HCT116 (cell line): ENCODE results near the gene SPOCD1. TPM values are rescaled to one million over a fixed set of nuclear protein-coding genes. Genes with fewer than 3 reads are reported as not detected.

Experiments used
- ATAC-seq: fragments of 200-7000 bp; cut with Tn5 transposase; 2 replicates; pipeline ENCODE4 v1.9.1; 2020; ENCODE audit warnings: mild to moderate bottlenecking, moderate library complexity
- BruUV-seq: library from RNA; stranded (reverse); fragments of 400-500 nt; replicated peaks from 2 replicates; lab custom pipeline; 2021; lab: Mats Ljungman, UMichigan
- CTCF ChIA-PET: fragments of 300-600 bp; sonication (Branson Sonifier 250); formaldehyde crosslinking; loops from one replicate; lab custom pipeline; 2021; ENCODE audit warnings: antibody characterized with exemption; lab: Charles Lee
- POLR2A ChIA-PET: fragments of 300-600, 350-600 bp; sonication (Branson Sonifier 250); formaldehyde crosslinking; loops from one replicate; lab custom pipeline; 2021; ENCODE audit warnings: antibody characterized with exemption; lab: Charles Lee
- RAD21 ChIA-PET, 2 experiments: fragments of 300-600 bp; sonication (Branson Sonifier 250); formaldehyde crosslinking; loops; one replicate each; lab custom pipeline; 2023; ENCODE audit warnings: low total read pairs in 2 of 2; ENCODE audit not compliant: uncharacterized antibody in 2 of 2, unreplicated experiment in 2 of 2, low non-redundant PET in 1 of 2; lab: Charles Lee
- DNase-seq: peaks from one replicate; pipeline ENCODE4 v3.0.0-alpha.2; 2010; ENCODE audit warnings: low read depth, low spot score
- H2AFZ ChIP-seq: fragments of 200-600 bp; shearing (Covaris generic), sonication (generic); 2 replicates; pipeline ENCODE4 v1.6.1; 2017; ENCODE audit warnings: low read depth, mixed run types, mixed read lengths, antibody characterized with exemption, low read length; ENCODE audit not compliant: poor library complexity, severe bottlenecking
- H3K27ac ChIP-seq: 2 replicates; pipeline ENCODE4 v1.5.1; 2012; ENCODE audit warnings: low read depth, low read length
- H3K27me3 ChIP-seq: fragments of 200-600 bp; sonication (generic); 2 replicates; pipeline ENCODE4 v1.6.1; 2016; ENCODE audit warnings: mixed run types, low read length, mixed read lengths; ENCODE audit not compliant: insufficient read depth
- H3K36me3 ChIP-seq, 2 experiments: fragments of 200-500 bp in 1 of 2; fragments of 200-600 bp in 1 of 2; sonication (Bioruptor generic) in 1 of 2; sonication (generic) in 1 of 2; 2 replicates each; pipeline versions ENCODE4 v1.5.1 to v1.6.1; 2014 to 2016; ENCODE audit warnings: low read length in 2 of 2, inconsistent platforms in 1 of 2, mixed read lengths in 1 of 2, mixed run types in 1 of 2; ENCODE audit not compliant: insufficient read depth in 2 of 2, control insufficient read depth in 1 of 2
- H3K4me1 ChIP-seq, 2 experiments: fragments of 200-600 bp in 1 of 2; sonication (generic) in 1 of 2; 2 replicates each; pipeline versions ENCODE4 v1.5.1 to v1.6.1; 2012 to 2017; ENCODE audit warnings: low read length in 2 of 2, inconsistent platforms in 1 of 2, mild to moderate bottlenecking in 1 of 2, mixed read lengths in 1 of 2, mixed run types in 1 of 2, moderate library complexity in 1 of 2; ENCODE audit not compliant: insufficient read depth in 2 of 2, control insufficient read depth in 1 of 2
- H3K4me2 ChIP-seq: fragments of 200-600 bp; sonication (generic); 2 replicates; pipeline ENCODE4 v1.6.1; 2017; ENCODE audit warnings: mixed run types, low read length, mixed read lengths
- H3K4me3 ChIP-seq, 2 experiments: fragments of 200-600 bp in 1 of 2; sonication (generic) in 1 of 2; replicated peaks in 1 of 2; 2 replicates each; pipeline ENCODE4 v1.5.1; 2011 to 2016; ENCODE audit warnings: low read length in 2 of 2, control low read depth in 1 of 2, low read depth in 1 of 2, mild to moderate bottlenecking in 1 of 2, mixed read lengths in 1 of 2, mixed run types in 1 of 2
- H3K79me2 ChIP-seq: fragments of 200-600 bp; sonication (generic); 2 replicates; pipeline ENCODE4 v1.6.1; 2017; ENCODE audit warnings: mild to moderate bottlenecking, mixed run types, low read length, moderate library complexity, mixed read lengths; ENCODE audit not compliant: insufficient read depth
- H3K9ac ChIP-seq: fragments of 200-600 bp; sonication (generic); 2 replicates; pipeline ENCODE4 v1.6.1; 2016; ENCODE audit warnings: low read length, mixed read lengths
- H3K9me2 ChIP-seq: fragments of 200-600 bp; sonication (generic), shearing (Covaris generic); 2 replicates; pipeline ENCODE4 v1.6.1; 2017; ENCODE audit warnings: mixed run types, mild to moderate bottlenecking, moderate library complexity; ENCODE audit not compliant: insufficient read depth
- H3K9me3 ChIP-seq, 2 experiments: fragments of 200-500 bp in 1 of 2; fragments of 200-600 bp in 1 of 2; sonication (Bioruptor generic) in 1 of 2; sonication (generic) in 1 of 2; 2 replicates each; pipeline ENCODE4 v1.6.1; 2014 to 2017; ENCODE audit warnings: low read length in 2 of 2, mixed read lengths in 2 of 2, inconsistent platforms in 1 of 2, low read depth in 1 of 2, mild to moderate bottlenecking in 1 of 2, mixed run types in 1 of 2, moderate library complexity in 1 of 2; ENCODE audit not compliant: control insufficient read depth in 1 of 2, insufficient read depth in 1 of 2
- H4K20me1 ChIP-seq: fragments of 200-600 bp; sonication (generic), shearing (Covaris generic); 2 replicates; pipeline ENCODE4 v1.6.1; 2017; ENCODE audit warnings: mixed run types, mild to moderate bottlenecking, moderate library complexity; ENCODE audit not compliant: insufficient read depth
- CBX3 ChIP-seq: IDR thresholded peaks from 2 replicates; pipeline ENCODE4 v1.6.1; 2012; ENCODE audit warnings: low read depth
- CEBPB ChIP-seq: IDR thresholded peaks from 2 replicates; pipeline ENCODE4 v1.6.1; 2012; ENCODE audit warnings: low read depth
- EGR1 ChIP-seq: IDR thresholded peaks from 2 replicates; pipeline ENCODE4 v1.6.1; 2012; ENCODE audit warnings: low read depth
- EZH2phosphoT487 ChIP-seq: fragments of 200-600 bp; IDR thresholded peaks from 2 replicates; pipeline ENCODE4 v1.6.1; 2018; ENCODE audit warnings: antibody characterized with exemption, borderline replicate concordance
- FOSL1 ChIP-seq: IDR thresholded peaks from 2 replicates; pipeline ENCODE4 v1.6.1; 2012; ENCODE audit warnings: low read depth
- JUND ChIP-seq: IDR thresholded peaks from 2 replicates; pipeline ENCODE4 v1.6.1; 2012
- POLR2A ChIP-seq: IDR thresholded peaks from 2 replicates; pipeline ENCODE4 v1.7.0; 2011; ENCODE audit warnings: borderline replicate concordance; ENCODE audit not compliant: insufficient read depth, insufficient read length; ENCODE audit errors: extremely low read depth
- SIN3A ChIP-seq: IDR thresholded peaks from 2 replicates; pipeline ENCODE4 v1.6.1; 2012; ENCODE audit warnings: low read depth
- SP1 ChIP-seq: IDR thresholded peaks from 2 replicates; pipeline ENCODE4 v1.6.1; 2012; ENCODE audit warnings: low read depth
- YY1 ChIP-seq: IDR thresholded peaks from 2 replicates; pipeline ENCODE4 v1.6.1; 2011; ENCODE audit warnings: low read length, low read depth, moderate library complexity, mild to moderate bottlenecking; ENCODE audit not compliant: insufficient replicate concordance; ENCODE audit errors: extremely low read depth
- ZNF274 ChIP-seq: fragments of 200-500 bp; sonication (Bioruptor generic); IDR thresholded peaks from 2 replicates; pipeline ENCODE4 v1.6.1; 2014; ENCODE audit warnings: mild to moderate bottlenecking, low read depth, low read length, inconsistent platforms
- intact Hi-C: fragments of 100-400 bp; cut with micrococcal nuclease; formaldehyde crosslinking; loops from 2 replicates; pipeline ENCODE4 v1.10.0; 2022
- total RNA-seq: library from RNA; stranded (reverse); gene quantifications from one replicate; pipeline ENCODE4 v1.2.1, GENCODE V29; 2021; ENCODE audit not compliant: unreplicated experiment
- TF ChIP-seq, protein P1 (sequence below): IDR thresholded peaks from 2 replicates; pipeline ENCODE4 v1.6.1; 2012
- TF ChIP-seq, protein P2 (sequence below), 3 experiments: fragments of 200-600 bp in 1 of 3; sonication (generic) in 1 of 3; IDR thresholded peaks in 2 of 3; conservative IDR thresholded peaks in 1 of 3; 2 replicates each; pipeline ENCODE4 v1.5.1; 2012 to 2017; ENCODE audit warnings: low read depth in 2 of 3, low read length in 2 of 3, antibody characterized with exemption in 1 of 3, borderline replicate concordance in 1 of 3, control low read depth in 1 of 3, mild to moderate bottlenecking in 1 of 3, mixed read lengths in 1 of 3, mixed run types in 1 of 3, moderate library complexity in 1 of 3; ENCODE audit not compliant: insufficient read depth in 1 of 3
- TF ChIP-seq, protein P3 (sequence below): IDR thresholded peaks from 2 replicates; pipeline ENCODE4 v1.6.1; 2012; ENCODE audit warnings: low read depth

The SPOCD1 gene
- total RNA-seq, 1 experiment from 2014 or later, result 5.0 TPM

DNA sequence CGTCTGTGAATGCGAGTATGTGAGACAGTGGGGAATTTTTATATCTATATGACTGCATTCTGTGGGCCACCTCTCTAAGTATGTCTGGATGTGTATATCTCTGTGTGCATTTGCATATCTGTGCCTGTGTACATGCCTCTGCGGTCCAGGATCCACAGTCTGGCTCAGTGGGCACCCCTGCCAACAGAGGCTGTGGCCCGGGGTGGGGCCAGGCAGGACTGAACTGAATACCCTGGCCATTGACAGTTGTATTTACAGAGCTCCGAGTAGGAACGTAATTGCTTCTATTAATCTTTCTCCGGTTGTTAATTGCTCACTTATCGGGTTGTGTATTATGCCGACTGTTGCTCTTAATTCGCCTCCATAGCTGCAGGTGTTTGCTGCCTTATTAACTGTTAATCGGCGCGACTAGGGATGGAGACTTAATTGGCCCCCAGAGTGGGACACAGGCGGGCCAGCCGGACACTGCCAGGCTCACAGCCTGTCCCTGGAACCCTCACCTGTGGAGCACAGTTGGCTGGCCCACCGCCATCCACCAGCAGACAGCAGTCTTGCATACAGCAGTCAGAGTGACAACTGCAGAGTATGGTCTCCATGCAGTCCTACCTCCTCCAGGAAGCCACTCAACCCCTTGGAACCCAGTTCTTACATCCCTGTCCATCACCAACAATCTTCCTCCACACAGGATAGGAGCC lies 29.3 kb downstream of the SPOCD1 start:
- no peaks in the 10 kb centered on the region for H3K79me2 ChIP-seq
- H2AFZ ChIP-seq, result no peak overlapping the region
- H3K4me2 ChIP-seq, result no peak overlapping the region
- DNase-seq (no peak), ATAC-seq (no peak)
- no peaks in the 10 kb centered on the region for H3K36me3 ChIP-seq
- no peak overlapping the region for H3K9ac ChIP-seq
- no peaks in the 10 kb centered on the region for H3K27me3 ChIP-seq
- no peak overlapping the region for H3K4me3 ChIP-seq
- H3K9me3 ChIP-seq, result no peaks in the 10 kb centered on the region
- ChIA-PET POLR2A (no interaction called here), RAD21 (no interaction called here), CTCF (no interaction called here)
- no peaks in the 10 kb centered on the region for H4K20me1 ChIP-seq
- no TSS peak for BruUV-seq
- no peak for TF ChIP-seq POLR2A
- TF ChIP-seq SIN3A, result no peak
- TF ChIP-seq EZH2phosphoT487, result no peak
- no peak for TF ChIP-seq EGR1
- TF ChIP-seq, protein P1, sequence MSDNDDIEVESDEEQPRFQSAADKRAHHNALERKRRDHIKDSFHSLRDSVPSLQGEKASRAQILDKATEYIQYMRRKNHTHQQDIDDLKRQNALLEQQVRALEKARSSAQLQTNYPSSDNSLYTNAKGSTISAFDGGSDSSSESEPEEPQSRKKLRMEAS, result no peak
- no peak for TF ChIP-seq JUND
- TF ChIP-seq CEBPB, result no peak
- TF ChIP-seq CBX3, result no peak
- H3K27ac ChIP-seq, result no peak overlapping the region
- H3K9me2 ChIP-seq, result no peaks in the 10 kb centered on the region
- intact Hi-C loops, result loop anchor here (10.0 kb wide), 1 partner anchor 602 kb away; no protein-coding TSS in a partner anchor
- peaks cover 3 to 23% of the 10 kb centered on the region in 2 experiments; a peak in 3 of 4 replicates for H3K4me1 ChIP-seq

DNA sequence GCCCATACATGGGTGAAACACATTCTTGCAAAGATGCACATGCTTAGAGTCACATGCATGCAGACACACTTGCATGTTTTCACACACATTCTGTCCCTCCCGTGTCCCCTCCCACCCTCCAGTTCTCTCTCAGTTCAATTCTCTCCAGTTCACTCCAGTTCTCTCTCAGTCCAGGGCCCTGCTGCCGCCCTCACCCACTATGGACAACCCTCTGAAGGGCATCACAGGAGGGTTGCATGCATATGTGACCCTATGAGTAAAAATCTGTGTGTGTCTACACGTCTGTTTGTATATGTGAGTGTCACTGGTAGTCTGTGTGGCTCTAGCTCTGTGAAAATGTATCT lies 29.9 kb downstream of the SPOCD1 start:
- Histone ChIP-seq H3K4me1 (peaks cover 3 to 29% of the 10 kb centered on the region in 2 experiments; a peak in 3 of 4 replicates), H3K27ac (no peak overlapping the region), H3K79me2 (no peaks in the 10 kb centered on the region), H3K9me3 (no peaks in the 10 kb centered on the region), H4K20me1 (no peaks in the 10 kb centered on the region), H3K9me2 (no peaks in the 10 kb centered on the region), H3K27me3 (no peaks in the 10 kb centered on the region), H3K4me3 (no peak overlapping the region), H3K9ac (no peak overlapping the region), H2AFZ (no peak overlapping the region), H3K4me2 (no peak overlapping the region), H3K36me3 (no peaks in the 10 kb centered on the region)
- CTCF ChIA-PET, result no interaction called here
- DNase-seq (no peak), ATAC-seq (no peak)
- intact Hi-C loops, result loop anchor here (10.0 kb wide), 1 partner anchor 601 kb away; no protein-coding TSS in a partner anchor
- POLR2A ChIA-PET, result no interaction called here
- RAD21 ChIA-PET, result no interaction called here
- TF ChIP-seq FOSL1, result no peak
- TF ChIP-seq JUND, result no peak
- TF ChIP-seq ZNF274, result no peak
- TF ChIP-seq CBX3, result no peak
- TF ChIP-seq, protein P2, sequence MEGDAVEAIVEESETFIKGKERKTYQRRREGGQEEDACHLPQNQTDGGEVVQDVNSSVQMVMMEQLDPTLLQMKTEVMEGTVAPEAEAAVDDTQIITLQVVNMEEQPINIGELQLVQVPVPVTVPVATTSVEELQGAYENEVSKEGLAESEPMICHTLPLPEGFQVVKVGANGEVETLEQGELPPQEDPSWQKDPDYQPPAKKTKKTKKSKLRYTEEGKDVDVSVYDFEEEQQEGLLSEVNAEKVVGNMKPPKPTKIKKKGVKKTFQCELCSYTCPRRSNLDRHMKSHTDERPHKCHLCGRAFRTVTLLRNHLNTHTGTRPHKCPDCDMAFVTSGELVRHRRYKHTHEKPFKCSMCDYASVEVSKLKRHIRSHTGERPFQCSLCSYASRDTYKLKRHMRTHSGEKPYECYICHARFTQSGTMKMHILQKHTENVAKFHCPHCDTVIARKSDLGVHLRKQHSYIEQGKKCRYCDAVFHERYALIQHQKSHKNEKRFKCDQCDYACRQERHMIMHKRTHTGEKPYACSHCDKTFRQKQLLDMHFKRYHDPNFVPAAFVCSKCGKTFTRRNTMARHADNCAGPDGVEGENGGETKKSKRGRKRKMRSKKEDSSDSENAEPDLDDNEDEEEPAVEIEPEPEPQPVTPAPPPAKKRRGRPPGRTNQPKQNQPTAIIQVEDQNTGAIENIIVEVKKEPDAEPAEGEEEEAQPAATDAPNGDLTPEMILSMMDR (IDR thresholded peaks at IDR 0.05 in 2 of 3, conservative IDR thresholded peaks at IDR 0.05 in 1 of 3; ENCODE audit: borderline replicate concordance in 1 of 3, insufficient read depth in 1 of 3, low read depth in 2 of 3, low read length in 2 of 3), result no peak
- TF ChIP-seq POLR2A, result no peak
- TF ChIP-seq YY1, result no peak
- TF ChIP-seq, protein P3, sequence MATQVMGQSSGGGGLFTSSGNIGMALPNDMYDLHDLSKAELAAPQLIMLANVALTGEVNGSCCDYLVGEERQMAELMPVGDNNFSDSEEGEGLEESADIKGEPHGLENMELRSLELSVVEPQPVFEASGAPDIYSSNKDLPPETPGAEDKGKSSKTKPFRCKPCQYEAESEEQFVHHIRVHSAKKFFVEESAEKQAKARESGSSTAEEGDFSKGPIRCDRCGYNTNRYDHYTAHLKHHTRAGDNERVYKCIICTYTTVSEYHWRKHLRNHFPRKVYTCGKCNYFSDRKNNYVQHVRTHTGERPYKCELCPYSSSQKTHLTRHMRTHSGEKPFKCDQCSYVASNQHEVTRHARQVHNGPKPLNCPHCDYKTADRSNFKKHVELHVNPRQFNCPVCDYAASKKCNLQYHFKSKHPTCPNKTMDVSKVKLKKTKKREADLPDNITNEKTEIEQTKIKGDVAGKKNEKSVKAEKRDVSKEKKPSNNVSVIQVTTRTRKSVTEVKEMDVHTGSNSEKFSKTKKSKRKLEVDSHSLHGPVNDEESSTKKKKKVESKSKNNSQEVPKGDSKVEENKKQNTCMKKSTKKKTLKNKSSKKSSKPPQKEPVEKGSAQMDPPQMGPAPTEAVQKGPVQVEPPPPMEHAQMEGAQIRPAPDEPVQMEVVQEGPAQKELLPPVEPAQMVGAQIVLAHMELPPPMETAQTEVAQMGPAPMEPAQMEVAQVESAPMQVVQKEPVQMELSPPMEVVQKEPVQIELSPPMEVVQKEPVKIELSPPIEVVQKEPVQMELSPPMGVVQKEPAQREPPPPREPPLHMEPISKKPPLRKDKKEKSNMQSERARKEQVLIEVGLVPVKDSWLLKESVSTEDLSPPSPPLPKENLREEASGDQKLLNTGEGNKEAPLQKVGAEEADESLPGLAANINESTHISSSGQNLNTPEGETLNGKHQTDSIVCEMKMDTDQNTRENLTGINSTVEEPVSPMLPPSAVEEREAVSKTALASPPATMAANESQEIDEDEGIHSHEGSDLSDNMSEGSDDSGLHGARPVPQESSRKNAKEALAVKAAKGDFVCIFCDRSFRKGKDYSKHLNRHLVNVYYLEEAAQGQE, result no peak
- TF ChIP-seq SP1, result no peak
- TF ChIP-seq EZH2phosphoT487, result no peak
- no TSS peak for BruUV-seq
